Right cardiac atrium (tissue), 5 donors: ENCODE measurements around the gene KRTAP5-4. TPM values are rescaled to one million over a fixed set of nuclear protein-coding genes. Genes with fewer than 3 reads are reported as not detected.
A peak's percentile ranks its signal among the peaks of the same experiment; 100 is the strongest.
"Not testable (repeated sequence)": the region's sequence is repeated elsewhere in the genome, so short reads cannot be mapped to it uniquely, and the experiment has no call there.

ENCODE experiments used
- ATAC-seq, 2 donors: fragments of 200-7000 bp; cut with Tn5 transposase; one replicate each; pipeline versions ENCODE4 v1.8.0 to v1.9.1; 2020; ENCODE audit warnings: moderate library complexity in 2 of 2, mild to moderate bottlenecking in 1 of 2
- DNase-seq, 3 donors: peaks; one replicate each; pipeline ENCODE4 v3.0.0-alpha.2; 2020
- H3K27ac ChIP-seq: one replicate; pipeline ENCODE4 v1.5.1; 2013; ENCODE audit warnings: mild to moderate bottlenecking, low read length, control low read depth, moderate library complexity
- H3K27me3 ChIP-seq: one replicate; pipeline ENCODE4 v1.6.1; 2013; ENCODE audit not compliant: control insufficient read depth, insufficient read depth
- H3K4me1 ChIP-seq: one replicate; pipeline ENCODE4 v1.6.1; 2013; ENCODE audit warnings: low read length; ENCODE audit not compliant: control insufficient read depth, insufficient read depth
- H3K4me3 ChIP-seq: one replicate; pipeline ENCODE4 v1.5.1; 2013; ENCODE audit warnings: low read length, control low read depth
- H3K9me3 ChIP-seq: one replicate; pipeline ENCODE4 v1.6.1; 2013; ENCODE audit warnings: low read length; ENCODE audit not compliant: control insufficient read depth
- WGBS: extraction: QIAGEN DNeasy Blood & Tissue Kit; methylation state at CpG from one replicate; pipeline ENCODE4 v1.1.7; 2013; 5-methylcytosine and 5-hydroxymethylcytosine counted together
- intact Hi-C, 4 donors: fragments of 100-400 bp; cut with DNase I; formaldehyde crosslinking; loops; one replicate each; pipeline versions ENCODE4 v1.11.0 to v1.14.0; 2022 to 2023
- polyA plus RNA-seq: library from polyadenylated mRNA; stranded (reverse); fragments of 200-250 nt; gene quantifications from one replicate; pipeline ENCODE4 v1.2.3, GENCODE V29; 2013
- total RNA-seq, 4 donors: library from RNA; stranded (reverse); fragmentation: NEBNext Ultra II Directional; extraction: Animal tissue kit (Norgen Biotek cat#: 25700); gene quantifications; one replicate each; pipeline ENCODE4 v1.2.1, GENCODE V29; 2021
- donor health status: healthy with polysubstance abuse.
- donor health status: DM: no; HTN: yes; CAD: no.
- donor health status: DM: no; HTN: no; CAD: no.
- donor health status: DM: no; HTN: yes; CAD: no; lungs with severe emphysema.
- donor health status: DM: yes; HTN: yes; CAD: no.

Gene KRTAP5-4
- total and polyA plus RNA-seq, 5 donors = not detected

DNA sequence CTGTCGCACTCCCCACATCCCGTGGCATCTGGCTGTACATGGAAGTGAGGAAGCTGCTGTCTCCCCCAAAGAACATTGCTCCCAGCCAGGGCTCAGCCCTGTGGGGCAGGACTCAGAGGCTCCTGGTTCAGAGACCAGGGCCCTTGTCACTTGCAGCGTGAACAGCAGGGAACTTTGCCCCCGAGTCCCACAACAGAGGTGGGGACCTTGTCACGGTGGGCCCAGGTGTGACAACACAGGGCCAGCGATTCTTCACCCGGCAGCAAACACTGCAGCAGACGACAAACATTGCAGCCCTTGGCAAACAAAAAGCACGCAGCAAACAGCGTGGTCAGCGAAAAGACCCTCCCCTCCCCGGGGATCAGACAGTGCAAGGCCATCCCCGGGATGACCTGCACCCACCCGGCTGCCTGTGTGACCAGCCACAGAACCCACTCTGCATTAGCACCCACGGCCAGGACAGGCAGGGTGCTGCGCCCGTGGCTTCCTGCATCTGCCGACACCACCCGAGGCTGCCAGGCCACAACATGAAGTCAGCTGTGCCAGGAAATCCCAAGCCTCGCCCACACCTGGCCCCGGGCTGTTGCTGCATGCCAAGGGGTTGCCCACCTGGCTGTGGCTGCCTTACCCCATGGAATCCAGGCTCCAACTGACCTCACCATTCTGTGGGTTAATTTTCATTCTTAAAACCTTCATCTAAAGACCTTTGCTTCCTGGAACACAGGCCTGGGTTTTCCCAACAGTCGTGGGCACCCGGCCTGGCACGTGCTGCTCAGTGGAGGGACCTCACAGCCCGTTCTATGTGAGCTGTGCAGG is 39.7 kb upstream of the KRTAP5-4 start:
- intact Hi-C loops, H3K4me1 ChIP-seq, H3K4me3 ChIP-seq, H3K9me3 ChIP-seq, ATAC-seq, H3K27me3 ChIP-seq, H3K27ac ChIP-seq, DNase-seq: not testable (repeated sequence)
- 88% methylated on average over 20 of the region's 25 CpGs for WGBS

GRCh38 chr11:1660111-1660867 is 38.4 kb upstream of the KRTAP5-4 start:
- Histone ChIP-seq H3K27me3 (no peaks in the 10 kb centered on the region), H3K4me1 (no peaks in the 10 kb centered on the region), H3K27ac (no peak overlapping the region), H3K9me3 (no peaks in the 10 kb centered on the region), H3K4me3 (no peak overlapping the region)
- intact Hi-C loops = no loop called here
- no peak for DNase-seq
- whole genome bisulfite sequencing = 78% methylated on average over 24 of the region's 24 CpGs
- ATAC-seq = no peak

DNA sequence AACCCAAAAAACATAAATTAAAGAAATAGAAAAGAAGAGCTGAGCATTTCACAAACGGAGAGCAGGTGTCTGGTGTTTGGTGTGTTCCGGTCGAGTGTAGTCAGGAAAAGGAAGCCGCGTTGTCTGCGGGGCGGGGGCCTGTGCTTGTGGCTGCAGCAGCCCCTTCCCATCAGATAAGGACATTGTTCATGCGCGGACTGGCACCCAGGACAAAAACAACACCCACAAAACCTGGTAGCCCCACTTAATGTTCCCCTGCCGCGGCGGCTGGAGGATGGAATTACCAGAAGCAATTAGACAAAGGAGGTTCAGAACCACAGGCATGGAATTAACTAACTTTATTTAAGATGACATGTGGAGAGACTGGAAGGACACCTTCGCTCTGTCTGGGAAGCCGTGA is 37.6 kb upstream of the KRTAP5-4 start:
- H3K4me1 ChIP-seq = no peaks in the 10 kb centered on the region
- H3K4me3 ChIP-seq = no peak overlapping the region
- no peaks in the 10 kb centered on the region for H3K27me3 ChIP-seq
- H3K27ac ChIP-seq = no peak overlapping the region
- intact Hi-C loops = loop anchor here in 2 of 4 donors (10.0 kb wide), 1 partner anchor 495 kb away; no protein-coding TSS in a partner anchor
- DNase-seq (no peak), ATAC-seq (no peak)
- WGBS = 54% methylated on average over 14 of the region's 14 CpGs
- H3K9me3 ChIP-seq = no peaks in the 10 kb centered on the region

DNA sequence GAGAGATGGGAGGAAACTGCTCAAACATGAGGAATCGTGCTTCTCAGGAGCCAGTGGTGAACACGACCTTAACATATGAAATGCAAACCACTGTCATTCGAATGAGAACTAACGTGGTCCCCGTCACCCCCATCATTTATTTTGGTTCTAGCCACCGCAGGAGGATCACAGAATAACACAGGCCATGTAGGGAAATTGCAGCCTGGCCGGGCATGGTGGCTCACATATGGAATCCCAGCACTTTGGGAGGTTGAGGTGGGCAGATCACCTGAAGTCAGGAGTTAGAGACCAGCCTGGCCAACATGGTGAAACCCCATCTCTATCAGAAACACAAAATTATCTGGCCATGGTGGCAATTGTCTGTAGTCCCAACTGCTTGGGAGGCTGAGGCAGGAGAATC is 34.7 kb upstream of the KRTAP5-4 start:
- Histone ChIP-seq H3K4me3 (no peak overlapping the region), H3K27ac (no peak overlapping the region), H3K9me3 (no peaks in the 10 kb centered on the region), H3K27me3 (no peaks in the 10 kb centered on the region), H3K4me1 (no peaks in the 10 kb centered on the region)
- WGBS = 89% methylated on average over 7 of the region's 7 CpGs
- no peak for DNase-seq
- intact Hi-C loops = loop anchor here in 2 of 4 donors (10.0 kb wide), 1 partner anchor 498 kb away; no protein-coding TSS in a partner anchor
- ATAC-seq = no peak

DNA sequence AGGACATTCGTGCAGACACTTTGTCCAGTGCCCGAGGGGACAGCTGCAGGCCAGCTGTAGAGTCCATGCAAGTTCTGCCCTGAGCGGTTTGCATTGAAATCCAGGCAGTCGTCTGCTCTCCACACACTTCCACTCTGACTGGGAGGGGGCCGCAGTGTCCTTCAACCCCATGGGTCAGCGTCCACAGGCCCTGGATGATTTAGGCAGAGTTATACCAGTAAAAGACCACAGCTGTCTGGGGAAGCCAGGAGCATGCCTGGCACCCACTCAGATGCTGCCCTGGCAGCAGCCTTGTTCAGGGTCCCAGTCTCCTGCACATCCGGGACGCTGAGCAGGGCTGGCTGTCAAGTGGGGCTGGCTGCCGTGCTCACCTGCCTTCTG is 34.1 kb upstream of the KRTAP5-4 start:
- ATAC-seq (no peak), DNase-seq (no peak)
- H3K4me3 ChIP-seq = no peak overlapping the region
- no peaks in the 10 kb centered on the region for H3K27me3 ChIP-seq
- H3K27ac ChIP-seq = no peak overlapping the region
- H3K4me1 ChIP-seq = no peaks in the 10 kb centered on the region
- intact Hi-C loops = loop anchor here in 2 of 4 donors (10.0 kb wide), 1 partner anchor 499 kb away; no protein-coding TSS in a partner anchor
- H3K9me3 ChIP-seq = no peaks in the 10 kb centered on the region
- WGBS = 87% methylated on average over 9 of the region's 9 CpGs

DNA sequence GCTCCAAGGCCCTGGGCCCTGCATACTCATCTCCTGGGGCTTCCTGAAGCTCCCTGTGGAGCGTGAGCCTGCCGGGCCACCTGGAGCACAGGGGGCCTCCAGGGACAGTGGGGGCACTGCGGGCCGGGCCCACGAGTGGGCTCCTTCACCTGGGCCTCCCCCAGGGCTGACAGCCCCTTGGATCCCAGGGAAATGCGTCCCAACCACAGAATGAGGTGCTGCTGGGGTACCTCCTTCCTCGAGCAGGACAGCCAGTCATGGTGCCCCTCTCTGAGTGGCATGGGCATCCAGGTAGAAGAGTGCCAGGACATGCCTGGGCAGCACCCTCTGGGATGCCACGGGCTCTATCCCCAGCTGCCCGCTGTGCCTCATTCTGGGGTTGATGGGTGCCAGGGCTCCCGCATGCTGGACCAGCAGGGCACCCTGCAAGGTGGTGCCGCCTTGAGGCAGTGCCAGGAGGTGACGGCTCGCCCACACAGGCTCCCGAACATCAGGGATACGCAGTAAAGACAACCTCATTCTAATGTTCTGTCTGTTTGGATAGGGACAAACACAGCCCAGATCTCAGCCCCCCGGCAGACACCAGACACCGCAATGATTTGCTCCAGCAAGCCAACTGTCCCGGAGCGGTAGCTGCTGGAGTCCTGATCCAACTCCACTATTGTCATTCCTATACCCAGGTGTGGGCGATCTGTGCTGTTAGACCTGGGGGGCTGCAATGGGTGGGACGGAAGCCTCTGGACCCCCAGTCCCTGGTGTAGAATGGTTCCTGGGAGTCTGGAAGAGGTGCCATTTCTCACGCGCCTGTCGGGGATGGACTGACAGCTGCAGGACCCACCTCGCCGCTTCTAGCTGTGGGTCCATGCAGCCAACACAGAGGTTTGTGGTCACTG is 33.5 kb upstream of the KRTAP5-4 start:
- WGBS = 81% methylated on average over 26 of the region's 26 CpGs
- no peak overlapping the region for H3K4me3 ChIP-seq
- no peak for DNase-seq

GRCh38 chr11:1654388-1655167 is 32.6 kb upstream of the KRTAP5-4 start:
- intact Hi-C loops = loop anchor here in 3 of 4 donors (5.0 to 10.0 kb wide), 5 partner anchors 38 to 500 kb away; partner anchors contain the start of genes SYT8 (in 1 of the 3) and TNNI2 (in 1 of the 3)
- WGBS = 54% methylated on average over 21 of the region's 21 CpGs
- ATAC-seq (peak in 1 of 2 donors; percentile 23), DNase-seq (no peak)
- H3K4me1 ChIP-seq = no peaks in the 10 kb centered on the region
- H3K9me3 ChIP-seq = no peaks in the 10 kb centered on the region
- no peak overlapping the region for H3K27ac ChIP-seq
- H3K4me3 ChIP-seq = no peak overlapping the region
- H3K27me3 ChIP-seq = no peaks in the 10 kb centered on the region

More for the DNA sequence above, 33.5 kb upstream of the KRTAP5-4 start:
- intact Hi-C loops = loop anchor here in 2 of 4 donors (10.0 kb wide), 1 partner anchor 499 kb away; no protein-coding TSS in a partner anchor
- H3K9me3 ChIP-seq = no peaks in the 10 kb centered on the region
- H3K4me1 ChIP-seq = no peaks in the 10 kb centered on the region
- H3K27me3 ChIP-seq = no peaks in the 10 kb centered on the region
- ATAC-seq = no peak
- H3K27ac ChIP-seq = no peak overlapping the region

DNA sequence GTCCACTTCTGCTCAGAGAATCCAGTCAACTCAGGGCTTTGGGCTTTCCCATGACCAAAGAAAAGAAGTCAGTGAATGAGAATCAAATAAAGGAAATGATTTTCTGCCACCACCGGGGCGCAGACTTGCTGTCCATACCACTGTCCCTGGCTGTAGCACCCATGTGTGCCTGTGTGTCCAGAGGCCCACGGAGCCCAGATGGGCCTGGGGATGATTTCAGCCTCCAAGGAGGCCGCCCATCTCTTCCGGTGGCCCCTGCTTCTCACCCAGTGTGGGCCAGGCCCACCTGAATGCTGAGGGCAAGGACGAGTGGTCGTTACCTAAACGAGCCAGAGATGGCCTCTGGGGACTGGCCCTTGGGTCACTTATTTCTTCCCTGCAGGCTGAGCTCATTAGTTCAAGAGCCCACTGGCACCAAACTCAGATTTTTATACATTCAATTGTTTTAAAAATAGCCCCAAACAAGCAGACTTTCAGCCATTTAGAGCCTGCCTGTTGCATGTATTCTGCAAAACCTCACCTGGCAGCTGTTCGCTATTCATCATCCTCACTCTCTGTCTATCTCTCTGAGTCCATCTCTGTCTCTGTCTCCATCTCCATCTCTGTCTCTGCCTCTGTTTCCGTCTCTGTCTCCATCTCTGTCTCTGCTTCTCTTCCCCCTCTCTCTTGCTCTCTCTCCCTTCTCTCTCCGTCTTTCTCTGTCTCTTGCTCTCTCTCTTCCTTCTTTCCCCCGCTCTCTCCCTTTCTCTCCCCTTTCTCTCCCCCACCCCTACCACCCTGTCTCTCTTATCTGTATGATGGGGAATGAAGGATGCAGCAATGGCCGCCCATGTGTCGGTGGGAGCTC is 31.8 kb upstream of the KRTAP5-4 start:
- 85% methylated on average over 14 of the region's 14 CpGs for WGBS
- Histone ChIP-seq H3K27ac (no peak overlapping the region), H3K9me3 (no peaks in the 10 kb centered on the region), H3K27me3 (no peaks in the 10 kb centered on the region), H3K4me1 (no peaks in the 10 kb centered on the region), H3K4me3 (no peak overlapping the region)
- no peak for DNase-seq
- intact Hi-C loops = loop anchor here in 3 of 4 donors (5.0 to 10.0 kb wide), 5 partner anchors 39 to 501 kb away; partner anchors contain the start of genes SYT8 (in 1 of the 3) and TNNI2 (in 1 of the 3)
- ATAC-seq = no peak

DNA sequence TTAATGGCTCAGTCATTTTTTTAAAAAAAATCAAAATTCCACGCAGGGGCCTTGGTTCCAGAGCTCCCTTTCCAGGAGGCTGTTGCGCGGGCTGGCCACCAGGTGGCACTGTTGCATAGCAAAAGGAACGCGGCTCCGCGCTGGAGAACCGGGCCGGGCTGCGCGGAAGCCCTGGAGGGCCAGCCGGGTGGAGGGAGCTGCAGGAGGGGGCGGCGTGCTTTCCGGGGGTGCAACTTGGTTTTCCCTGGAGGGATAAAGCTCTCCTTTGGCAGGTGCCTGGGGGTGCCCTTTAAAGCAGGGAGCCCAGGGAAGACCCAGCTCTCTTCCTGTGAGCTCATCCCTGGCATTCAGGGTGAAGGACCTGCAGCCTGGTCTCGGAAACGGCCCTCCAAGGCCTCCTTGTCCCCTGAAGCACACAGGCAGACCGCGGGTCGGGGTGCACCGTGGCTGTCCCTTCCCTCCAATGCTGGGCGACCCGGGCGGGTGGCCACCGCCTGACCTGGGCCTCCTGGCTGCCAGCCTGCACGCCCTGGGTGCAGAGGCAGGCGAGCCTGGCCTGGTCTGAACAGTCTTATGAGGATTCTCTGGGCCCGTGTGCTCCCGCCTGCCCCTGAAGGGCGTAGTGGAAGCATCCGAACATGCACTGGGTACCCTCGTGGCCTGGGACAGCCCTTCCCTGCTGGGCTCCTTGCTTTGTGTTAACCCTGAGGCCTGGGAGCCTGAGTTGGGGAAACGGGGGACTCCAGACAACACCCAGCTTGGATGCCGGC is 31.0 kb upstream of the KRTAP5-4 start:
- no peaks in the 10 kb centered on the region for H3K27me3 ChIP-seq
- no peak overlapping the region for H3K27ac ChIP-seq
- intact Hi-C loops = loop anchor here in 3 of 4 donors (5.0 to 10.0 kb wide), 5 partner anchors 39 to 502 kb away; partner anchors contain the start of genes SYT8 (in 1 of the 3) and TNNI2 (in 1 of the 3)
- no peak overlapping the region for H3K4me3 ChIP-seq
- no peaks in the 10 kb centered on the region for H3K9me3 ChIP-seq
- no peaks in the 10 kb centered on the region for H3K4me1 ChIP-seq
- ATAC-seq (peak; percentile 76 to 83), DNase-seq (peak; percentile 72 to 90 (median 88))
- WGBS = 35% methylated on average over 34 of the region's 34 CpGs
